NCI-H1048 (cell line): Measurements from ENCODE around the gene QPRT.
"Not testable (repeated sequence)": the region's sequence is repeated elsewhere in the genome, so short reads cannot be mapped to it uniquely, and the experiment has no call there.

Experiments used
- DNase-seq: peaks from one replicate; lab custom pipeline; 2025; lab: John Stamatoyannopoulos, UW

Gene QPRT

GRCh38 chr16:29694384-29695195 lies 15.6 kb downstream of the QPRT start:
- no peak for DNase-seq

GRCh38 chr16:29695675-29696074 lies 16.7 kb downstream of the QPRT start:
- not testable (repeated sequence) for DNase-seq

DNA sequence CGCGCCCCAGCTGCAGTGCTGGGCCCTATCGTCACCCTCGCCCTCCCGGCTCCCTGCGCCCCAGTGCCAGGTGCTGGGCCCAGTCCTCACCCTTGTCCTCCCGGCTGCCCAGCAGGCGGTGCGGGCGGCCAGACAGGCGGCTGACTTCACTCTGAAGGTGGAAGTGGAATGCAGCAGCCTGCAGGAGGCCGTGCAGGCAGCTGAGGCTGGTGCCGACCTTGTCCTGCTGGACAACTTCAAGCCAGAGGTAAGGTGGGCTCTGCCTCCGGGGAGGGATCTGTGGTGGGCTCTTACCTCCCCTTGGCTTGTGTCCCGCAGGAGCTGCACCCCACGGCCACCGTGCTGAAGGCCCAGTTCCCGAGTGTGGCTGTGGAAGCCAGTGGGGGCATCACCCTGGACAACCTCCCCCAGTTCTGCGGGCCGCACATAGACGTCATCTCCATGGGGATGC lies 17.9 kb downstream of the QPRT start:
- DNase-seq = no peak

DNA sequence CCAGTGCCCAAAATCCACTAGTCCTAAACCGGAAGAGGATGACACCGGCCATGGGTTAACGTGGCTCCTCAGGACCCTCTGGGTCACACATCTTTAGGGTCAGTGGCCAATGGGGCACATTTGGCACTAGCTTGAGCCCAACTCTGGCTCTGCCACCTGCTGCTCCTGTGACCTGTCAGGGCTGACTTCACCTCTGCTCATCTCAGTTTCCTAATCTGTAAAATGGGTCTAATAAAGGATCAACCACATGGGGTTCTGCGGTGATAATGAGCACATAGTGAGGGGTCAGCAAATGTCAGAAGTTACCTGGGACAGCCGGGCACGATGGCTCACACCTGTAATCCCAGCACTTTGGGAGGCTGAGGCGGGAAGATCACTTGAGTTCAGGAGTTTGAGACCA lies 18.4 kb downstream of the QPRT start:
- no peak for DNase-seq

DNA sequence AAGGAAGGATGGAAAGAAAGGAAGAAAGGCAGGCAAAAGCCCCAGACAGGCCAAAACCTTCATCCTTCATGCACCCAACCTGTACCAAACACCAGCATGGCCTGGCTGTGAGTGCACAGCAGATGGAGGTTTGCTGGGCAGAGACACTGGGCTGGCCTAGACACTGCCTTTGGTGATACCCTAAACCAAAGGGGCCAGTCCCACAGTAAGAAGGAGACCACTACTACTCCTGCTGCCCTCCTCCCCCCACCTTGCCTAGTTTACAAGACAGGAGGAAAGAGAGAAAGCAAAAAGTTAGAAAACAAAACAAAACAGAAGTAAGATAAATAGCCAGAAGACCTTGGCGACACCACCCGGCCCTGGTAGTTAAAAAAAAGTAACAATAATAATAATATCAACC lies 19.1 kb downstream of the QPRT start:
- DNase-seq = no peak

GRCh38 chr16:29698484-29699323 lies 19.7 kb downstream of the QPRT start:
- no peak for DNase-seq

GRCh38 chr16:29699324-29700219 lies 20.6 kb downstream of the QPRT start:
- DNase-seq = no peak

DNA sequence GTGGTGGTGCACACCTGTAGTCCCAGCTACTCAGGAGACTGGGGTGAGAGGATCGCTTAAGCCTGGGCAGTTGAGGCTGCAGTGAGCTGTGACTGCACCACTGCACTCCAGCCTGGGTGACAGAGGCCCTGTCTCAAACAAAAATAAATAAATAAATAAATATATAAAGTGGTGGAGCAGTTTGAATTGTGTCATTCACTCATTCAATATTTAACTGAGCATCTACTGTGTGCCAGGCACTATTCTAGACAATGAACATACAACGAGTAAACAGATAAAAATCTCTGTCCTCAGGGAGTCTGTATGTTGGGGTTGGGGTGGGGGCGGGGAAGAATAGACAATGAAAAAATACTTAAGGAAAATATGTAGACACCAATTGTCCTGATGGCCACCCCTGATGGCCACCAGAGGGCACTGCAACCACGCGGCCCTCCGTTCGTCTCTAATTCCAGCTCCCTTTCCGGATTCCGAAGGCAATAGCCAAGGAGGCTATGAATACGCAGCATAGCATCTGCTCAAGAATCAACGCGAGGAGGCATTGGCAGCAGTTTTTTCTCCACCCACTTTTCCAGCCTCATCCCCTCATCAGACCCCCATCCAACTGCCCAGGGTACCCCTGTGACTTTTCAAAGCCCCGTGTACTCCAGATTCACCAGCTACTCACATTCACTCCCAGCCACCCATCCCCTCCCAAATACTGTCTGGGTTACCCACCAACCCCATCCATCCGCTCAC lies 21.4 kb downstream of the QPRT start:
- peak; percentile 27 for DNase-seq

GRCh38 chr16:29701214-29701555 lies 22.2 kb downstream of the QPRT start:
- no peak for DNase-seq

- DNase-seq = no peak
Observed at GRCh38 chr16:29702269-29702668, 23.3 kb downstream of the QPRT start.

DNA sequence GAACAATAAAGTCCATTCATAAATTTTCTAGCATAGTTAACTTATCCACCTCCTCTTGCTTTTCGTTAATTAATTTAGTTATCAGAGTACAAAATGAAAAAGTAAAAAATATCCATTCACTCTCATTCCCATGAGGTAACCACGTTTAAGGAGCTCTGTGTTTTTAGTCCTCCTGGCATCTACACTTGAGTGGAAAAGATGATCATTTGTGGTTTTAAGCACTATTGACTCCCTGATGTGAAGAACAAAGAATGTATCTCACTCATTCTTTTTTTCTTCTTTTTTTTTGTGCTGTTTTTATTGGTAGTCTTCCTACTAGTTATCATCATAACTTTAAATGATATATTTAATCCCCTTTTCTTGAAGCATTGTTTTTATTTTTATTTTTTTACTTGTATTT lies 26.1 kb downstream of the QPRT start:
- no peak for DNase-seq

- not testable (repeated sequence) for DNase-seq
Observed at GRCh38 chr16:29707160-29707559, 28.2 kb downstream of the QPRT start.

DNA sequence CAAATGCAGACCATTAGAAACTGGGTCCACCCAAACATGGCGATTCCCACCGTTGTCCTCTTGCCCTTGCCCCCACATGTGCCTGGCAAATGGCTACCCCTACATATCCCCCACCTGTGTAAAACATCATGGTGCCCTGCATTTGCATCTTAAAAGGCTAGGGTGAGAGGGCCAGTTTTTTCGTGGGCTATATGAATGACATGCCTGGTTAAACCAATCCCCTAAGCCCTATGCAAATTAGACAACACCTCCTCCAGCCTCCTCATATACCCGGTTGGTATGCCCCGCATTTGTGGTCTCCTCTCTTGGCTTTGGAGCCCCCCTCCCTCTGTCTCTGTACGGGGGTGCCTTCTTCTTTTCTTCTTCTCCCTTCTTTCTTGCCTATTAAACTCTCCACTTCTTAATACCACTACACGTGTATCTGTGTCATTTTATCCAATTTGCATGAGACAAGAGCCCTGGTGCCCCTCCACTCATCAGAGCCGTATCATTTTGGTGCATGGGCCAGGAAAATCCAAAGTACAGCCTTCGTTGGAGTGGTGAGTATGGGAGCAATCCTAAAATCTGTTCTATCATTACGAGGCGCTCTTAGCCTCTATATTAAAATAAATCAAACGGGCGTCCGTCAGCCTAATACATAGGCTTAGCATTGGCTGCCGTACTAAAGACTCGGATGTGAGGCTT lies 30.1 kb downstream of the QPRT start:
- no peak for DNase-seq

GRCh38 chr16:29709657-29710056 lies 30.7 kb downstream of the QPRT start:
- DNase-seq = not testable (repeated sequence)

- DNase-seq = no peak
Observed at GRCh38 chr16:29710227-29711219, 31.5 kb downstream of the QPRT start.

GRCh38 chr16:29712809-29713208 lies 33.8 kb downstream of the QPRT start:
- no peak for DNase-seq

DNA sequence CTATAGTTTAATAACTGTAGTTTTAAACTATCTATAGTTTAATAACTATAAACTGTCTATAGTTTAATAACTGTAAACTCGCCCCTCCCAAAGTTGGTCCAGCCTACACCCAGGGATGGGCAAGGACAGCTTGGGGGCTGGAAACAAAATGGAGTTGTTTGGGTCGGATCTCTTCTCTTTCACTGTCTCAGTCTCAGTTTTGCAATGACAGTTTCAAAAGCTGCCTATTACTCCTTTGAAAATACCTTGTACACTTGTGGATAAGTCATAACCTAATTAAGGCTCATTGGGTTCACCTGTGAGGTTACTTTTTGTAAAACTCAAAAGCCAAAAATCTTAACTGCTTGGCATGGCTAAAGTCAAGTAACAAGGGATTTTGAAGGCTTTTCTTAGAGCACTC lies 35.4 kb downstream of the QPRT start:
- DNase-seq = no peak

DNA sequence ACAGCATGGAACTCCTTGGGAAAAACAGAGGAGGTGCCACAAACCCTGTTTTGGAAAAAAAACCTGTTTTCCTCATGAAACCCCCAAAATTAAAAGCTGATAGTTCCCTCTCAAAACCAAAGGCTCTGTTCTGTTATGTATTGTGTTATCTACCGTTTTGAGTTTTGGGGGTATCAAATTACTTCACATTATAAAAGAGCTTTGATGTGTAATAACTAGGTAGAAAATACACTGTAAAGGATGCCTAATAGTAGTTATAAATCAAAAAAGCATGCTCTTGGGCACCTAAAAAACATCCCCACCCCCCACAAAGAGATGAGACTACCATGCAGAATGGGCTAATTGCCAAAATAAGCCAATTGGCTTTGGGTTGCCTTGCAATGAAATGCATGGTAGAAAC lies 36.0 kb downstream of the QPRT start:
- DNase-seq = no peak

DNA sequence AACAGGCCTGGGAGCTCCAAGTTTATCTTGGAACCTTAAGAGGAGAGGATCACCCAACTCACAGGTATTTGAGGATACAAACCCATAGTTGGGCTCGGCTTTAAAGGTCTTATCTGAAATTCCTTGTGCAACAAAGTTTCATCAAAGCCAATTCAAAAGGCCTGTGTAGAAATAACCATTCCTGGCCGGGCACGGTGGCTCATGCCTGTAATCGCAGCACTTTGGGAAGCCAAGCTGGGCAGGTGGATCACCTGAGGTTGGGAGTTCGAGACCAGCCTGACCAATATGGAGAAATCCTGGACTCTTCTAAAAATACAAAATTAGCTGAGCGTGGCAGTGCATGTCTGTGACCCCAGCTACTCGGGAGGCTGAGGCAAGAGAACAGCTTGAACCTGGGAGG lies 38.1 kb downstream of the QPRT start:
- DNase-seq = no peak

DNA sequence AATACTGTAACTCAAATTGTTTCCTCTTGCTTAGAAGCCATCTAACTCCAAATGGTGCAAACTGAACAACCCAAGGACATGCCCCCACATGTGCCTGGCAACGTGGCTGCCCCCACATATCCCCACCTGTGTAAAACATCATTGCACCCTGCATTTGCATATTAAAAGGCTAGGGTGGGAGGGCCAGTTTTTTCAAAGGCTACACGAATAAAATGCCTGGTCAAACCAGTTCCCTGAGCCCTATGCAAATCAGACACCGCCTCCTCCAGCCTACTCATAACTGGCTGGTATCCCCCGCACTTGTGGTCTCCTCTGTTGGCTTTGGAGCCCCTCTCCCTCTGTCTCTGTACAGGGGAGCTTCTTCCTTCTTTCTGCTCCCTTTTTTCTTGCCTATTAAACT lies 40.1 kb downstream of the QPRT start:
- DNase-seq = no peak
